HepG2 (cell line): ENCODE results near the gene ZDHHC7. TPM values are rescaled to one million over a fixed set of nuclear protein-coding genes. Genes with fewer than 3 reads are reported as not detected.

Experiments used
- BRCA1 ChIP-seq: sonication (generic); formaldehyde crosslinking; IDR thresholded peaks from 2 replicates; pipeline ENCODE4 v1.4.0; 2020; ENCODE audit warnings: missing genetic modification reagents
- CEBPG ChIP-seq: IDR thresholded peaks from 2 replicates; pipeline ENCODE4 v1.6.1; 2016
- CREM ChIP-seq, 2 experiments: sonication (generic) in 1 of 2; formaldehyde crosslinking in 1 of 2; IDR thresholded peaks; 2 replicates each; pipeline versions ENCODE4 v1.4.0 to v1.6.1; 2016 to 2020; ENCODE audit warnings: antibody characterized with exemption in 1 of 2, mild to moderate bottlenecking in 1 of 2, missing genetic modification reagents in 1 of 2
- HES4 ChIP-seq: sonication (generic); formaldehyde crosslinking; IDR thresholded peaks from 2 replicates; pipeline ENCODE4 v1.9.0; 2021; ENCODE audit warnings: mild to moderate bottlenecking, missing genetic modification reagents, borderline replicate concordance
- MAFF ChIP-seq: IDR thresholded peaks from 2 replicates; pipeline ENCODE4 v1.6.1; 2011; ENCODE audit warnings: low read depth, low read length, improper control_type of control experiment
- MXD3 ChIP-seq: IDR thresholded peaks from 2 replicates; pipeline ENCODE4 v1.6.1; 2016; ENCODE audit warnings: mild to moderate bottlenecking, missing biosample characterization, missing genetic modification reagents
- NCOA2 ChIP-seq: sonication (generic); formaldehyde crosslinking; IDR thresholded peaks from 2 replicates; pipeline ENCODE4 v1.8.0; 2022; ENCODE audit warnings: inconsistent platforms
- POLR2AphosphoS5 ChIP-seq: IDR thresholded peaks from 2 replicates; pipeline ENCODE4 v1.6.1; 2012; ENCODE audit warnings: low read depth, low read length
- PRDM10 ChIP-seq: sonication (generic); formaldehyde crosslinking; IDR thresholded peaks from 2 replicates; pipeline ENCODE4 v1.4.0; 2020; ENCODE audit warnings: low read depth, missing genetic modification reagents
- RARG ChIP-seq: sonication (generic); formaldehyde crosslinking; IDR thresholded peaks from 2 replicates; pipeline ENCODE4 v1.4.0; 2020; ENCODE audit warnings: low read depth, mild to moderate bottlenecking, missing genetic modification reagents
- SALL2 ChIP-seq: sonication (generic); formaldehyde crosslinking; IDR thresholded peaks from 2 replicates; pipeline ENCODE4 v1.8.1; 2023; ENCODE audit warnings: mild to moderate bottlenecking, missing genetic modification reagents, inconsistent platforms
- SETDB1 ChIP-seq: sonication (generic); formaldehyde crosslinking; IDR thresholded peaks from 2 replicates; pipeline ENCODE4 v1.5.1; 2020; ENCODE audit warnings: missing genetic modification reagents, mild to moderate bottlenecking, borderline replicate concordance
- TAF1 ChIP-seq: sonication (generic); formaldehyde crosslinking; IDR thresholded peaks from 2 replicates; pipeline ENCODE4 v1.4.0; 2020; ENCODE audit warnings: missing genetic modification reagents
- TFAP4 ChIP-seq: sonication (generic); IDR thresholded peaks from 2 replicates; pipeline ENCODE4 v1.6.1; 2016; ENCODE audit warnings: low read depth, borderline replicate concordance
- ZFP41 ChIP-seq: sonication (generic); formaldehyde crosslinking; IDR thresholded peaks from 2 replicates; pipeline ENCODE4 v1.4.0; 2020; ENCODE audit warnings: mild to moderate bottlenecking, missing genetic modification reagents, borderline replicate concordance
- ZNF256 ChIP-seq: sonication (generic); formaldehyde crosslinking; conservative IDR thresholded peaks from 2 replicates; pipeline ENCODE4 v1.4.0; 2020; ENCODE audit warnings: missing genetic modification reagents
- ZNF292 ChIP-seq: sonication (generic); formaldehyde crosslinking; IDR thresholded peaks from 2 replicates; pipeline ENCODE4 v1.8.1; 2022; ENCODE audit warnings: mild to moderate bottlenecking, low read depth, missing genetic modification reagents, borderline replicate concordance
- ZNF460 ChIP-seq: sonication (generic); formaldehyde crosslinking; IDR thresholded peaks from 2 replicates; pipeline ENCODE4 v1.5.1; 2020; ENCODE audit warnings: missing genetic modification reagents, mild to moderate bottlenecking, borderline replicate concordance
- ZNF556 ChIP-seq: sonication (generic); formaldehyde crosslinking; IDR thresholded peaks from 2 replicates; pipeline ENCODE4 v1.4.0; 2020; ENCODE audit warnings: mild to moderate bottlenecking, missing genetic modification reagents, borderline replicate concordance
- ZNF564 ChIP-seq: sonication (generic); formaldehyde crosslinking; IDR thresholded peaks from 2 replicates; pipeline ENCODE4 v1.8.1; 2023; ENCODE audit warnings: mild to moderate bottlenecking, missing genetic modification reagents
- ZNF780A ChIP-seq: sonication (generic); formaldehyde crosslinking; IDR thresholded peaks from 2 replicates; pipeline ENCODE4 v1.8.0; 2022; ENCODE audit warnings: mild to moderate bottlenecking, missing genetic modification reagents, moderate library complexity
- ZNF782 ChIP-seq: sonication (generic); formaldehyde crosslinking; IDR thresholded peaks from 2 replicates; pipeline ENCODE4 v1.4.0; 2020; ENCODE audit warnings: missing genetic modification reagents, mild to moderate bottlenecking, borderline replicate concordance
- polyA plus RNA-seq, 8 experiments: library from polyadenylated mRNA; depleted of rRNA in 3 of 8; stranded (reverse) in 7 of 8; unstranded in 1 of 8; fragments of >200 nt; fragmentation: Illumina TruSeq in 4 of 8; extraction: Trizol in 4 of 8; gene quantifications; 2 replicates each; pipeline versions ENCODE4 v1.2.1 to v1.2.3, GENCODE V29; 2011 to 2016; ENCODE audit warnings: low read depth in 4 of 8, missing spikeins in 1 of 8, mixed read lengths in 1 of 8; ENCODE audit not compliant: insufficient read depth in 1 of 8
- total RNA-seq, 5 experiments: library from RNA; depleted of rRNA; stranded (reverse); fragments of >200 nt; fragmentation: Illumina TruSeq; extraction: Trizol; gene quantifications; 2 replicates each; pipeline ENCODE4 v1.2.3, GENCODE V29; 2016; ENCODE audit warnings: low read depth in 1 of 5

Gene ZDHHC7
- total and polyA plus RNA-seq, 2 of the 13 experiments (the other 11 are each of a cell fraction or from before 2014, with no cell fraction given), result 46.8 to 67.6 TPM

- TF ChIP-seq PRDM10 (CRISPR knock-in tag) (no peak), SALL2 (CRISPR knock-in tag) (no peak), BRCA1 (CRISPR knock-in tag) (0 out of 2 replicates have a peak, but pooled peaks have one; percentile 30), ZNF292 (CRISPR knock-in tag) (no peak), NCOA2 (CRISPR knock-in tag) (peak; percentile 24; the same call in 1 of the 2 replicates), TFAP4 (no peak), RARG (CRISPR knock-in tag) (no peak), ZNF256 (CRISPR knock-in tag) (no peak), ZNF460 (CRISPR knock-in tag) (no peak), MXD3 (CRISPR knock-in tag) (no peak), CEBPG (CRISPR knock-in tag) (no peak), ZNF564 (CRISPR knock-in tag) (no peak), HES4 (no peak), CREM (IDR thresholded peaks at IDR 0.05) (peak; percentile 36; the same call in 1 of the 2 replicates), CREM (CRISPR knock-in tag; IDR thresholded peaks at IDR 0.05) (no peak), ZNF556 (CRISPR knock-in tag) (no peak), SETDB1 (no peak), TAF1 (CRISPR knock-in tag) (no peak), ZNF780A (CRISPR knock-in tag) (no peak), ZFP41 (CRISPR knock-in tag) (no peak), ZNF782 (CRISPR knock-in tag) (no peak), MAFF (no peak), POLR2AphosphoS5 (no peak)
Measured at GRCh38 chr16:84999200-84999599, 12.1 kb downstream of the ZDHHC7 start (continued).
